Pancreas (tissue), 10 donors: Measurements from ENCODE around the gene PRSS50. TPM values are rescaled to one million over a fixed set of nuclear protein-coding genes. Genes with fewer than 3 reads are reported as not detected.

ENCODE experiments used
- ATAC-seq, 4 donors: fragments of 200-7000 bp; cut with Tn5 transposase; one replicate each; pipeline versions ENCODE4 v1.8.0 to v1.9.1; 2020; ENCODE audit warnings: mild to moderate bottlenecking in 4 of 4, moderate library complexity in 4 of 4
- DNase-seq, 6 donors: peaks; one replicate each; pipeline ENCODE4 v3.0.0-alpha.2; 2020
- FAIRE-seq: peaks from 2 replicates; lab custom pipeline; 2012; peaks lifted over from hg19 to GRCh38; lab: Jason Lieb, UNC
- H3K27ac ChIP-seq, 4 donors: fragments of 200-600 bp; sonication (generic); 1 replicate in 3 of 4; 2 replicates in 1 of 4; pipeline versions ENCODE4 v1.5.0 to v1.8.0; 2020
- H3K27me3 ChIP-seq, 4 donors: fragments of 200-600 bp; one replicate each; pipeline ENCODE4 v1.8.0; 2021
- H3K36me3 ChIP-seq, 3 donors: fragments of 200-600 bp; sonication (generic) in 1 of 3; one replicate each; pipeline versions ENCODE4 v1.5.0 to v1.8.0; 2020 to 2021
- H3K4me1 ChIP-seq, 3 donors: fragments of 200-600 bp; one replicate each; pipeline ENCODE4 v1.8.0; 2021
- H3K4me3 ChIP-seq, 4 donors: fragments of 200-600 bp; sonication (generic) in 2 of 4; one replicate each; pipeline versions ENCODE4 v1.5.0 to v1.8.0; 2020 to 2021
- H3K9me3 ChIP-seq, 4 donors: fragments of 200-600 bp; one replicate each; pipeline ENCODE4 v1.8.0; 2021
- CTCF ChIP-seq, 4 donors: fragments of 200-600 bp; sonication (generic) in 3 of 4; IDR thresholded peaks; one replicate each; pipeline versions ENCODE4 v1.5.0 to v1.8.0; 2021; ENCODE audit warnings: antibody characterized with exemption in 4 of 4
- WGBS, 2 donors: extraction: QIAGEN DNeasy Blood & Tissue Kit; methylation state at CpG; one replicate each; pipeline ENCODE4 v1.1.7; 2013; 5-methylcytosine and 5-hydroxymethylcytosine counted together
- intact Hi-C, 3 donors: fragments of 100-400 bp; cut with DNase I; formaldehyde crosslinking; loops; one replicate each; pipeline versions ENCODE4 v1.11.1 to v1.14.2; 2022
- polyA plus RNA-seq, 2 donors: library from polyadenylated mRNA; stranded (reverse); fragments of 200-250 nt; gene quantifications; one replicate each; pipeline ENCODE4 v1.2.3, GENCODE V29; 2013
- total RNA-seq, 6 donors: library from RNA; stranded (reverse); fragmentation: NEBNext Ultra II Directional in 4 of 6; extraction: Animal tissue kit (Norgen Biotek cat#: 25700) in 4 of 6; gene quantifications; one replicate each; pipeline versions ENCODE4 v1.2.1 to v1.2.4, GENCODE V29; 2021 to 2023
- donor health status: healthy with polysubstance abuse.
- donor health status: DM: no; HTN: no; CAD: no; lungs with moderate emphysema.
- donor health status: DM: no; HTN: no; CAD: no.
- donor health status: control.
- donor health status: control.
- donor health status: Bipolar disorder and iron deficiency.
- donor health status: DM: yes; HTN: yes; CAD: no.
- donor health status: DM: no; HTN: no; CAD: no.
- donor health status: DM: no; HTN: no; CAD: no.
- donor health status: DM: yes; HTN: yes; CAD: no.

The PRSS50 gene
- total and polyA plus RNA-seq, 8 donors = 0.28 to 2.2 (median 0.51) TPM

- no peaks in the 10 kb centered on the region for H3K4me1 ChIP-seq
- no peaks in the 10 kb centered on the region for H3K9me3 ChIP-seq
- no peak for TF ChIP-seq CTCF (IDR thresholded peaks at IDR 0.05)
- ATAC-seq (no peak), FAIRE-seq (no peak), DNase-seq (no peak)
- no peak overlapping the region for H3K4me3 ChIP-seq
- H3K27ac ChIP-seq = no peak overlapping the region
- intact Hi-C loops = no loop called here
- 74 to 95% methylated on average over 2 of the region's 2 CpGs for WGBS, 2 donors
- H3K36me3 ChIP-seq = no peaks in the 10 kb centered on the region
- H3K27me3 ChIP-seq = no peaks in the 10 kb centered on the region
These were observed 3.3 kb upstream of the PRSS50 start for GRCh38 chr3:46721009-46721408.

GRCh38 chr3:46719735-46720271 lies 2.1 kb upstream of the PRSS50 start:
- Histone ChIP-seq H3K36me3 (no peaks in the 10 kb centered on the region), H3K4me3 (no peak overlapping the region), H3K27ac (no peak overlapping the region), H3K27me3 (no peaks in the 10 kb centered on the region), H3K4me1 (no peaks in the 10 kb centered on the region), H3K9me3 (no peaks in the 10 kb centered on the region)
- DNase-seq (peak in 1 of 6 donors; percentile 13), FAIRE-seq (no peak), ATAC-seq (no peak)
- no peak for TF ChIP-seq CTCF (IDR thresholded peaks at IDR 0.05)
- 77 to 93% methylated on average over 4 of the region's 4 CpGs for WGBS, 2 donors
- intact Hi-C loops = no loop called here

- WGBS, 2 donors = 83 to 86% methylated on average over 2 of the region's 2 CpGs
- Histone ChIP-seq H3K4me3 (no peak overlapping the region), H3K27me3 (no peaks in the 10 kb centered on the region), H3K9me3 (no peaks in the 10 kb centered on the region), H3K27ac (no peak overlapping the region), H3K36me3 (no peaks in the 10 kb centered on the region), H3K4me1 (no peaks in the 10 kb centered on the region)
- DNase-seq (peak in 1 of 6 donors; percentile 19), ATAC-seq (no peak), FAIRE-seq (no peak)
- no peak for TF ChIP-seq CTCF (IDR thresholded peaks at IDR 0.05)
- intact Hi-C loops = no loop called here
These were observed 1.4 kb upstream of the PRSS50 start for GRCh38 chr3:46719044-46719565.

GRCh38 chr3:46716461-46717441 lies 918 bp downstream of the PRSS50 start:
- ATAC-seq = no peak
- FAIRE-seq = no peak
- Histone ChIP-seq H3K36me3 (no peaks in the 10 kb centered on the region), H3K27ac (no peak overlapping the region), H3K9me3 (no peaks in the 10 kb centered on the region), H3K27me3 (no peaks in the 10 kb centered on the region), H3K4me3 (no peak overlapping the region), H3K4me1 (no peaks in the 10 kb centered on the region)
- 83 to 93% methylated on average over 19 of the region's 19 CpGs for WGBS, 2 donors
- TF ChIP-seq CTCF (IDR thresholded peaks at IDR 0.05) = no peak
- DNase-seq = peak in 1 of 6 donors; percentile 43
- intact Hi-C loops = no loop called here
